HG03135 (cell line): Measurements from ENCODE around the gene KRTAP4-2.
"Not testable (repeated sequence)": the region's sequence is repeated elsewhere in the genome, so short reads cannot be mapped to it uniquely, and the experiment has no call there.

Experiments used
- ATAC-seq: cut with Tn5 transposase; IDR thresholded peaks from one replicate; pipeline ENCODE4 v1.9.1; 2021; ENCODE audit warnings: mild to moderate bottlenecking, moderate library complexity; ENCODE audit not compliant: unreplicated experiment

The KRTAP4-2 gene

GRCh38 chr17:41167561-41167960 lies 10.5 kb downstream of the KRTAP4-2 start:
- no peak for ATAC-seq

DNA sequence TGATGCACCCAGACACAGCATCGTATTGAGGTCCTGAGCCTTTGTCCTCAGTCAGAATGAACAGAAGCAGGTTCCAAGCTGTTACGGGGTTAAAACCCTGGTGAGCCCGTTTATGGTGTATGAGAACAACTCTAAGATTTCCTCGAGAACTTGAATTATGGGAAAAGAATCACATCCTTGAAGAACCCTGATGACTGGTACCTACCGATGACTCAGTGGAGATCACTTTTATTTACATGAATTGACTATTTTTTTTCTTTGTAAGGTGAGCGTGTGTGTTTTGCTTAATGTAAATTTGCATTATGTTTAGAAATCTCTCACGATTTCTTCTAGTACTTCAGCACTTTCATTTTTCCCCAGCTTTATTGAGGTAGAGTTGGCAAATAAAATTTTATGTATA lies 14.2 kb downstream of the KRTAP4-2 start:
- no peak for ATAC-seq

DNA sequence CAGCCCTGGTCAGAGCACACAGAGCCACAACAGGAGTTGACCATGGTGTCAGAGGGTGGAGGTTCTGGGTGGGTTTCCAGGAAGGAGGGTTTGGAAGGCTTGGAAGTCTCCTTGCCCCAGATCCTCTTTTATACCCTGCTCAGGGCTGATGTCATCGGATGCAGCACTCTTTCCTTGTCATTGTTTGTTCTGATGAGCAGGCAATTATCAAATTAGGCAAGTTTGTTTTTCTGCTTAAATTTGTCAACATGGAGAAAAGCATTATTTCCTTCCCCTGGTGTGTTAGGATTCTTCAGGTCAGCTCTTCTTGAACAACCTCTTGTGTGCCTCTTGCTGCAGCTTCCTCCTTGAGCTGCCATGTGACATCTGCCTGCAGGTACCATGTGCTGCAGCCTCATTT lies 17.4 kb downstream of the KRTAP4-2 start, which contains the start of gene KRTAP4-4:
KRTAP4-4 (minus strand) TSS at position 101 of the 400 bp plus-strand sequence; CDS start at position 44, 57 bp downstream.
- no peak for ATAC-seq

GRCh38 chr17:41160190-41160589 lies 17.8 kb downstream of the KRTAP4-2 start:
- ATAC-seq = not testable (repeated sequence)

GRCh38 chr17:41153856-41154255 lies 24.2 kb downstream of the KRTAP4-2 start:
- no peak for ATAC-seq

DNA sequence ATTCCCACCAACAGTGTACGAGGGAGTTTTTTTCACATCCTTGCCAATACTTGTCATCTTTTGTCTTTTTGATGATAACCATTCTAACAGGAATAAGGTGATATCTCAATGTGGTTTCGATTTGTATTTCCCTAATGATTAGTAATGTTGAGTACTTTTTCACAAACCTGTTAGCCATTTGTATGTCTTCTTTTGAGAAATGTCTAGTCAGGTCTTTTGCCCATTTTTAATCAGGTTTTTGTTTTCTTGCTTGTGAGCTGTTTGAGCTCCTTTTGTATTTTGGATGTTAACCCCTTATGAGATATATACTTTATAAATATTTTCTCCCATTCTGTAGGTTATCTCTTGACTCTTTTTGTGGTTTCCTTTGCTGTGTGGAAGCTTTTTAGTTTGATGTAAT lies 26.5 kb downstream of the KRTAP4-2 start:
- no peak for ATAC-seq

GRCh38 chr17:41150026-41150425 lies 28.0 kb downstream of the KRTAP4-2 start:
- ATAC-seq = no peak

- ATAC-seq = no peak
Observed at GRCh38 chr17:41149652-41149985, 28.4 kb downstream of the KRTAP4-2 start, which contains the start of gene KRTAP4-5. Gene KRTAP4-5, minus strand, starts transcription at chr17:41149825. Its CDS starts 58 bp downstream, at chr17:41149767.

- not testable (repeated sequence) for ATAC-seq
Observed at GRCh38 chr17:41148971-41149651, 28.9 kb downstream of the KRTAP4-2 start.

DNA sequence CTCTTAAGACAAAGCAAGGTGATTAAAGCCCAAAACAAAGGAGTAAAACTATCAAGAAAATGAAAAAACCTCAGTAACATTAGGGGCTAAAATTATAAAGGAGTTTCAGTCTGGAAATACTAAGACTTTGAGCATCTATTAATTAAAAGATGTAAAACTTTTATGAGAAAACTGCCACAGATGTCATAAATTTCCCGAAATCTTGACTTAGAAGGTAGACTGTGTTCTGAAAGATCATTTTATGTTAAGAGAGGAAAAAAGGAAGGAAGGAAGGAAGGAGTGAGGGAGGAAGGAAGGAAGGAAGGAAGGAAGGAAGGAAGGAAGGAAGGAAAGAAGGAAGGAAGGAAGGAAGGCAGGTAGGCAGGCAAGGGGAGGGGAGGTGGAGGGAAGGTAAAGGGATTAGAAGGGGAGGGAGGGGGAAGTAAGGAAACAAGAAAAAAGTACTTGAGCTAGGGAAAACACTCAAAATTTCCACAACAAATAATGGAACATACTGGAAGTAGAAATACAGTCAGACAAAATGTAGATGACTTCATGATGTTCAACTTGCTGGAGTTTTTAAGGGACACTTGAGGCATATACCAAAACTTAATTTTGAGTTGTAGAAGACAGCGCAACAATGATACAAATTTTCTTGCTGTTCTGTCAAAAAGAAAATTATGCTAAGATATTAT lies 30.4 kb downstream of the KRTAP4-2 start:
- no peak for ATAC-seq

DNA sequence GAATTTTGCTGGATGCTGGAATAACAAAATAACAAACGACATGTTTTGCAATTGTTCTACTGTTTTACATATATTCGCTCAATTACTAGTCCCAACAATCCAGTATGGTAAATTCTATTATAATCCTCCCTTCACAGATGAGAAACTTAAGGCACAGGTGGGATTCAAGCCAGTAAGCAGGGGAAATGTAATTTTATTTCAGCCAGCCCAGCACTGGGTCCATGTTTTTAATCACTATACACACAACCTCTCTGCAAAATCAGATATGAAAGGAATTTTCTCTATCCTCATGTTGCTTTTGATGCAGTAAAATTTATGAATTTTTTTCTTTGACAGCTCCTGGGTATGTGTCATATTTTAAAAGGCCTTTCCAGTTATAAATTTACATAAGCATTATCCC lies 32.8 kb downstream of the KRTAP4-2 start:
- no peak for ATAC-seq

DNA sequence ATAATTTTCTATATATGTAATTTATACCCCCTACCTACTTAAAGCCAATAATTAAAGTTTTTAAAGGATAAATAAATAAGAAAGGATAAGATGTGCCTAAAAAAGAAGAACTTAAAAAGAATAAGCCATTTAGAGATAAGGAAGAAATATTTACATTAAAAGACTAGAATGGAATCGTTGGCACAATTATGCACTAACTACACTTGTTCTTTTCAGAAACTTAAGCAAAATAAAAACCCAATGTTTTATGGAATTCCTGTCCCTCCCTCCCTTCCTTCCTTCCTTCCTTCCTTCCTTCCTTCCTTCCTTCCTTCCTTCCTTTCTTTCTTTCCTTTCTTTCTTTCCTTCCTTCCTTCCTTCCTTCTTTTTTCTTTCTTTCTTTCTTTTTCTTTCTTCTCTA lies 33.2 kb downstream of the KRTAP4-2 start:
- no peak for ATAC-seq

- no peak for ATAC-seq
Observed at GRCh38 chr17:41141361-41141760, 36.7 kb downstream of the KRTAP4-2 start.

DNA sequence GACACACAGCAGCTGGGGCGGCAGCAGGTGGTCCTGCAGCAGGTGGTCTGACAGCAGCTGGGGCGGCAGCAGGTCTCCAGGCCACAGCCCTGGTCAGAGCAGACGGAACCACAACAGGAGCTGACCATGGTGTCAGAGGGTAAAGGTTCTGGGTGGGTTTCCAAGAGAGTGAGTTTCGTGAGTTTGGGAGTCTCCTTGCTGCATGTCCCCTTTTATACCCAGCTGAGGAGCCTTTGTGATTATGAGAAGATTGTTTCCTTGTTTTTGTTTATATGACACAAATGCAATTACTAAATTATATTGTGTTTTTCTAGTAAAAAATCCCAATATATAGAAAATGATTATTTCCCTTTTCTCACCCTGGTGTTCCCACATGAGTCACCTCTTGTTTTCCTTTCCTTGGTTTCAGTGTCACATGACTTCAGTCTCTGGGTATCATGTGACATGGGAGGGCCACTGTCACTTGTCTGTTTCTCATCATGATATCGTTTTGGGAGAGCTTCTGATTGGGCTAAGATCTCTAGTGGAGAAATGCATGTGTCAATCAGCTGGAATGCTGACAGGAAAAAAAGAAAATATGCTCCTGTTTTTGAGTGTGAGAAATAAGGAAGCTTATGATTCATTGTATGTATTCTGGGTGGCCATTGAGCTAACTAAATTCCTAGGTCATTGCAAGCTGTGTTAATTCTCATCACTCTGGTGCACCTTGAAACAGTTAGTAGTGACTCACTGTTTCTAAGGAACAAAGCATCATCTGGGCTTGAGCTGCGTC lies 37.5 kb downstream of the KRTAP4-2 start, which contains the start of gene KRTAP4-6:
KRTAP4-6 (minus strand) TSS at position 185 of the 772 bp plus-strand sequence; CDS start at position 128, 57 bp downstream.
- ATAC-seq = no peak

DNA sequence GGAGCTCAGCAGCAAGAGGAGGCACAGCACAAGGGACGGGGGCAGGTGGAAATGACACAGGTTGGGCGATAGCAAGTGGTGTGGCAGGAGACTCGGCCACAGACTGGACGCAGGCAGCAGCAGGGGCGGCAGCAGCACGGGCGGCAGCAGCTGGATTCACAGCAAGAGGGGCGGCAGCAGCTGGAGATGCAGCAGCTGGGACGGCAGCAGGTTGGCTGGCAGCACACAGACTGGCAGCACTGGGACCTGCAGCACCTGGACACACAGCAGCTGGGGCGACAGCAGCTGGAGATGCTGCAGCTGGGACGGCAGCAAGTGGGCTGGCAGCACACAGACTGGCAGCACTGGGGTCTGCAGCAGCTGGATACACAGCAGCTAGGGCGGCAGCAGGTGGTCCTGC lies 38.2 kb downstream of the KRTAP4-2 start:
- ATAC-seq = not testable (repeated sequence)

DNA sequence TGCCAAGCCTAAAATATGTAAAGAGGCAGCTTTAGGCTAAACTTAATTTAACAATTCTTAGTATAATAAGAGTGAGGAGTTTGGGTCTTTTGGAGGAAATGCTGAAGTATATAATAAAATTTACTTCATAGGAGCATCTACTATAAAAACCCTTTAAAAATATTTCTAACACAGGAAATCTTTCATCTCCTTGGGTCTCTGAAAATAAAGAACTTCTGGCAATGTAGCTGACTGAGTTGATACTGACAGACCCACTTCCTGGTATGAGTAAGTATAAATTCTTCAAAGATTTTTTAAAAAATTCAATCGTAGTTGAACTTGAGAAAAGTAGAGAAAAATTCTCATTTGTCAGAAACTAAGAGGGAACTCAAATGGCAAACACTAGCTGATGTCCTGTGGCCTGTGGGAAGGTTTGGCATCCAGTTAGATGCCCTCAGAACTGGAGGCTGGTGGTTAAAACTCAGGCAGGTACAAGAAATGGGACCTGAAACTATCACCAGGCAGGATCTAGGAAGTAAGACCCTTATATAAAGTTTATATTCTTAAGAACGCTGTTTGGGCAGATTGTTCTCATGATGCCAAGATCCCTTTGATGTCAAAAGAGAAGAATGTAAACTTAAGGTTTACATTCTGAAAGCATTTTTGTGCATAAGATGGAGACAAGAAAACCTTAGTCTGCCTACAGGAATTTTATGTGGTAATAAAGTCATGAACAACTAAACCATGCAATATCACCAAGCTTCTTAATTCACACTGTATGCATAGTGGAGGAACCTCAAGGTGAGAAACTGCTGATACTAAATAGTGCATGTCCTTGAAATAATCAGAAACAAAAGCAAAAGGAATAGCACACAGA lies 43.9 kb downstream of the KRTAP4-2 start:
- no peak for ATAC-seq

DNA sequence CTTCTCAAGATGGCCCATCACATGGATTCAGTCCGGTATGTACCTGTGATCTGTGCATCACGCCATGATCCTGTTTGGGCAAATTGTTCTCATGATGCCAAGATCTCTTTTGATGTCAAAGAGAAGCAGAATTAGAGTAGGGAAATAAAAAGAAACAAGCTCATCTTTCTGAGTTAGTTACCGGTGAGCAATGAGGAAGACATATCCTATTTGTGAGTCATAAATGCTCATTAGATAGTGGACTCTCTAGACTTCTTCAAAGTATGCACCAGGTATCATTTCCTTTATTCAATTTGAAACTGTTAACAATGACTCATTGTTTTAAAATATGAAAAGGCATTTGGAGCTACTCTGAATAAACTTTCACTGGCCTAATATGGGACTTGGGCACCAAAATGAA lies 46.0 kb downstream of the KRTAP4-2 start:
- no peak for ATAC-seq
